GM19455 (cell line): ENCODE measurements around the gene TRIM9.

ENCODE experiments used
- ATAC-seq: cut with Tn5 transposase; IDR thresholded peaks from one replicate; pipeline ENCODE4 v1.9.1; 2021; ENCODE audit not compliant: unreplicated experiment

The TRIM9 gene

DNA sequence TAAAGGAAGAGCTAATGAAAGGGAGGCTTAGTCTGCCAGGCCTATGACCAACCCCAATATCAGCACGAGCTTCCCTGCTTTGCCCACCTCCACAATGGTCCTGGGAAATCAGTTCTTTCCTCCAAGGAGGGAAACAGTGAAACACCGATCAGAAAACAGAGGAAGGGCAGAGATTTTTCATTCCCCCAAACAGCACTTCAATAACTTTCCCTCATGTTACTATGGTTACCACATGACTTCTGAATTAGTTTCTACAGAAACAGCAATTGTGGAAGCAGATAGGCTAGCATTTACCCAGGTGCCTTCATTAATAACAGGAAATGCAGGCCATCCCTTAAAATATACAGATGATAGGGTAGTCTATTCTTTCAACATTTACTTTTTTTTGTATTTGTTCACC is 35.9 kb downstream of the TRIM9 start:
- no peak for ATAC-seq

DNA sequence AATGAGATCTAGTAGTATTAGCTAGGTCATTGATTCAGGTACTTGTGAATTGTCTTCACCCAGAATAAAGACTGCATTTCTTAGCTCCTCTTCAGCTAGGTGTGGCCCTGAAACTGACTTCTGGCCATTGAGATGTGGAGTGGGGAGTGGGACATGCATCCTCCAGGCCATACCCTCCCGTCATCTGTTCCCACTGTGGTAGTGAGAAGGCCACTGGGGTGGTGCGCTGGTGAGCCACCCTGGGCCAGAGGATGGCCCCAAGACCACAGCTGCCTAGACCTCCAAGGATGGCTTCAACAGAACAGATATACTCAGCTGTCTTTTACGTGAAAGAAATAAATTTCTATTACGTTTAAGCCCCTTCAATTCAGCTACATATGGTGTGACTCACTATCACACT is 36.5 kb downstream of the TRIM9 start:
- no peak for ATAC-seq

DNA sequence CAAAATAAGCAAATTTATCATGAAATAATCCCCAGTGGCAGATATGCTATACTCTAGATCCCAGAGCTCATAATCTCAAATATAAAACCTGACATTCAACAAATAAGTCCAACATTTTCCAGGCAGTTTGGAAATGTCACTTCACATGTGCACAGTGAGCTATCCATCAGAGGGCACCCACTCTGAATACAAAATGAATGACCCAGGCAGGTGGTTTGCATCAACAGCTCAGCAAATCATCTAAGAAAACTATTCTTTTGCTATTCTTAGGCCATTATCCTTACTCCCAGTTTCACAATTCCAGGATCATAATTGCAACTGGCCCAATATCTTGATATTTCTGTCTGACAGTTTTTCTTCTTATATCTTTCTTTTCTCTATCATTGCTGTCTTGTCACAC is 38.5 kb downstream of the TRIM9 start:
- ATAC-seq = no peak

DNA sequence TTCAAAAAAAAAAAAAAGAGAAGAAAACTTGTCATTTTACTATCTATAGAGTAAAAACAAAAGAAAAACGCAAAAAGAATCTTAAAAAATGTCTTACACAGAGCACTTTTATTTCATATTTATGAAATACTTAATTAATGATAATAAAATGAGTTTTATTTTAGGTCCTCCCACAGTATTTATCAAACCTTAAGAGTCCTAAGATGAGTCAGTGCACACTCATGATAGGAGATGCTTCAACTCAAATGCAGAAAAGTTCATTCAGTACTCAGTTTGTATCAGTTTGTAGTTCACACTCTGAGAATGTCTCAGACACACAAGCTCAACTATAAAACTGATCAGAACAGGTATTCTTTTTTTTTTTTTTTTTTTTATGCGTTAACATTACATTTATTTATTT is 41.7 kb downstream of the TRIM9 start:
- ATAC-seq = no peak

DNA sequence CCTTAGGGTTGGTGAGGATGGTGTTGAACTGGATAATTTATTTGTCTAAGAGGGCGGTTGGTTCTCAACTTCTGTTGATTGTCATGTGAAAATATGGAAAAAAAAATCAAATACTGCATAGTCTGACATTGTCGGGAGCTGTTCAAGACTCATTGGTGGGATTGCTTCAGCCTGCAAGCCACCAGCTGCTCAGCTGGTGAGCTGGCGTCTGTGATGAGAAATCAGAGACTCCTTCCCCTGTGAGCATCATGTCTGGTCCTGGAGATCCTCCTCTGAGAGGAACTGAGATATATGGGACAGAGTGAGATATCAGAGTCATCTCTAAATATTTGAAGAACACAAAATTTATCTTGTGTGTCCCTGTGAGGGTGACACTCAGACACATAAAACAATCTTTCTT is 49.9 kb downstream of the TRIM9 start:
- ATAC-seq = no peak

DNA sequence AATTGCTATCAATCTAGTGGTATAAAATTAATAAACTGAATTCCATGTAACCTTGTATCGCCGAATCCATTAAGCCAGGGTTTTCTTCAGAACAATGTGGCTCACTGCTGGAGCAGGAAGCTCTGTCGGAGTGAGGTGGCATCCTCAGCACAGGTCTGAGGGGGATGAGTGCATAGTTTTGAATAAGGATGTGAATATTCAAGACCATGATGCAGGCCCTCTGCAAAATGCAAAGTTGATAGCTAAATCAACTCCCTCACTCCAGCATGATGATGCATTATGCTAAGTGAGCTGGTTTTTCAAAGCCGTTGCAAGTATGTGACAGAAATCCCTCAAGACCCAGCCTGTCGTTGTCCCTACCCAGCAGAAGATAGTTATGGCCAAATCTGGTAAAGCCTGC is 53.0 kb downstream of the TRIM9 start:
- no peak for ATAC-seq

DNA sequence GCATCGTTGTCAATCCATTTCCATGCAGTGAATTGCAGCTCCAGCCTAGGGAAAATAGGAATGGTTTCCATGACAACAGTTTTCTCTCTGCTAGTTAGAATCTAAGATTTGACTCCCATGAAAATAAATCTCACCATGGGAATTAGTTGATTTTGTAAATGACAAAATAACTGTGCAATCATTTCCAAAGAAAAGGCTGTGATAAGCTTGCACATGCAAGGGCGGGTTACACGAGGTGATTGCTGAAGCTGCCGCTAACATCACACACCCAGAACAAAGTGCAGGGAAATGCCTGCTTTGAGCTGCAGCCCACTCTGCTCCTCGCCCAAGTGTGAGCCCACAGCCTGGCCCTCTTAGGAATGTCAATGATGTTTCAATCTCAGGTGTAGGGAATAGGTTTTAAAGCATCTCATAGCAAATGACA is 53.8 kb downstream of the TRIM9 start:
- no peak for ATAC-seq

DNA sequence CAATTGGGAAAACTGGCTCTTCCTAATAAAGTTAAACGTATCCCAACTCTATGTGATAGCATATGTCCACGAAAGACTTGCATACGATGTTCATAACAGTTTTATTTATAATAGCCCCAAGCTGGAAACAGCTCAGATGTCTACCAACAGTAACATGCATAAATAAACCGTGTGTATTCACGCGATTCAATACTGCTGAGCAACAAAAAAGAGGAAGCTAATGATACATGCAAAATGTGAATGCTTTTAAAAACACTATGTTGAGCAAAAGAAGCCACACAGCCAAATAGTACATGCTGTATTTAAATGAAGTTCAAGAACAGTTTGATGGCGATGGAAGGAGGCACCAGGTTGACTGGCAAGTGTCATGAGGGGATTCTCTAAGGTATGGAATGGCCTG is 55.7 kb downstream of the TRIM9 start:
- no peak for ATAC-seq

DNA sequence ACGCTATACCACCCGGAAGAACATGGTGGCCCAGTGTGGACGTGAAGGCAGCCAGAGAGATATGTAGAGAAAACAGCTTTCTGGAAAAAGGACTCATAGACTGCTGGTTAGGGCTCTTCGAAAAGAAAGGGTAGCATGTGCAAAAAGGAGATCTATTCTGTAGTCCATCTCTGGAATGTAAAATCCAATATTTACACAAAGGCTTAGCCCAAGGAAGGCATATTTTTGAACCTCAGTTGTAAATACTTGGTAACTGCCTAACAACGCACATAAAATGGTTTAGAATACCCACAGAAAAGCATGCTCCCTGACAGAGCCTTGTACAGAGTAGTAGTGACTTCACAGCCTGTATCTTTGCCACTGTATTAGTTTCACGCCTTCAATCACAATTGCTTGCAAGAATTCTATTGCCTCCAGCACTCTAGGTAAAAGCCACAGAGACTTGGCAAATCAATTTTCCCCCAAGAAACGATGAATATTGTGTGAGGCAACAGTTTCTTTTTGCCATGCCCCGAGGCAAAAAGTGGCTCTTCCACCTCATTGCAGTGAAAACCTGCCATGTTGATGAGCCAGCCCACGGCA is 59.2 kb downstream of the TRIM9 start:
- ATAC-seq = no peak

DNA sequence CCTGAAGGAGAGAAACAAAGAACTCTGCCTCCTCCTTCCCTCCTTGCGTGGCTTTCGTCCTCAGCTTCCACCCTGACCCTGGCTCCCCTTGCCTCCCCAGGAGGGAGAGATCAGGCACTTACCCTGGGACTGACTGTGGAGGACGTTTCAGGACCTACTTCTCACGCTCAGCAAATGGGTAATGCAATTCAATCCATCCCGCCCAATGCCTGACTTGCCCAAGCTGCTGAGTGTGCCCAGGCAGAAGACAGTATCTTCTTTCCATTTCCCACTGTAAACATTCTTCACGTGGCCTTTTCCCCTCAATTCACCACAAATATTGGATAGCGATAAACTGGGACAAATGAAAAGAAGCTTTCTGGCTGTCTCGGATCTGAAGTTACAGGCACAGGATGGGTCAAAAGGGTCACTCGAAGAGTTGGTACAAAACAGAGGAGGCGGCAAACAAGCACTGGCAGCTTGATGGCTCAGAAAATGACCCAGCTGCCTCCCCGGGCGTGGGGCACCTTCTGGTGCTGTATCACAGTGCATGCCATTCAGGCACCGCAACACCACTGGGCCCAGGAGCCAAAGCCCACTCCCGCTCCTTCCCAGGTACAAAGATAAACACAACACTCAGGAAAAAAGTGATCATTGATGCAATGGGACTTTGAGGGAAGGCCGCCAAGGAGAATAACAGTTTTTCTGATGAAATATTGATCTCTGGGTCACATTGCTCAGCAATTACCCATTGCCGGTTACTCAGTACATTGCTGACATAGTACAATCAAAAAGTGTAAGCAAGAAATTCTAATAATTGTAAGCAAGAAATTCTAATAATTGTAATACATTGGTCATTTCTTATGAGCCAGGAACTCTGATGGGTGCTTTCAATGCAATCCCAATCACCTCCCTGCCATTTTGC is 65.8 kb downstream of the TRIM9 start:
- ATAC-seq = no peak

DNA sequence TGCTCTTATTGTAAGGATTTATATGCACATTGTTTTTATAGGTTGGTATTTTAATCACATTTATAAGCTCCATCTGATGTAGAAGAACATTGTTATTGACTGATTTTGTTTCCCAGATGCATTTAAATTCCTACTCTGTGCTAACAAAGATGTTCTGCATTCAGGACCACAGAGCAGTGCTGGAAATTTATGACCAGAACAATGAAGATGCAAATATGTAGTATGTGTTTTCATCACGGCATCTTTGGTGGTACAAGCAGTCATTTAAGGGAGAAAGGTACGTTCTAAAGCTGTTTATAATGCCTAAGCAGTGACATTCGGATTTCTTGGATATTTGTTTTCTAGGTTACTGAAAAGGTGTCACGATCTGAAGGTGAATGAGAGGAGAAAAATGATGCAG is 66.5 kb downstream of the TRIM9 start:
- no peak for ATAC-seq

DNA sequence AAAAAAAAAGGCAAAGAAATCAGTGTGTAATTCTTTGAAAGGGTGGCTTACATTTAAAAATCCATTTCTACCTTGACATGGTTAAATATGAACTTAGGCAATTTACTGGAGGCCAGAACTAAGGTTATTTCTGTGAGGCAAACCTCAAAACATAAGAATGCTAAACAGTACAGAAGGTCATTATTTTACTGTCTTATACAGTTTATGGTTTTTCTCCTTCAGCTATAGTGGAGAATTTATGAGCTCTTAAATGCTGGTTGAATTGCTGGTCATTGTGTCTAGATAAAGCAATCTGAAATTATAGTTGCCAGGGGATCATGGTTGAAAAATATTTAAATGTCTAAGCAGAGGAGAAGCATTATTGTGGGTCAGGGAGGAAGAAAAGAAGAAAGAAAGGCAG is 70.5 kb downstream of the TRIM9 start:
- ATAC-seq = no peak

DNA sequence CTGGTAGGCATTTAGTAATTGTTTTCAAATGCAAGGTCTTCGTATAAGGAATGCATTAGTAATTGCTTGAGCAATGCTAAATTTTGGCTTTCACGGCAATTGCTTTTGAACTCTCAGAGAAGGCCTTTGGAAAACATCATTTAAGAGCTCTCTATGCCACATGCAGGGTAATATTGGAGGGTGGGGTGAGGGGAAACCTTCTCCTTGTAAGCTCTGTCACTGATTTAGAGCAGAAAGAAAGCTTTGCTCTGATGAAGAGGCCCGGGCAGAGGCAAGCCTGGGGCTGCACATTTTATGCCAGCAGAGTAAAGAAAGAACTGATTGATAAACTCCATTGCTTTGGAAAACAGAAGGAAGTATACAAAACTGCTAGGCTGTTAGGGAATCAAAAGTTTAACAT is 70.9 kb downstream of the TRIM9 start:
- no peak for ATAC-seq

DNA sequence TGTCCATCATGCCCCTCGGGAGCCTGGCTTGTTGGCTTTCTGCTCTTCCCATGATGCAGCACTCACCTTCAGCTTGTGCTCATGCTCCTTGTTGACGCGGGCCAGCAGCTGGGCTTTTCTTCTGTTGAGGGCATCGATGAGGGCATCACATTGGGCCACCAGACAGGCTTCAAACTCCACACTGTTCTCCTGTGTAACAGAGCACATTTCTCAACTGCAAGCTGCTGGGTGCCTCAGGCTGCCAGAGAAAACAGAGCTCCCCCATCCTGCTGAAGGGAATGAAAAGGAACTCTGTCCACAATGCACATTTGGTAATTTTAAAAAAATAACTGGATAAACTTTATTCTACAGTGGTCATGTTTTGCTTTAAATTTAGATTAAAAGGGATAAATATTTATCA is 72.1 kb downstream of the TRIM9 start:
- ATAC-seq = no peak

DNA sequence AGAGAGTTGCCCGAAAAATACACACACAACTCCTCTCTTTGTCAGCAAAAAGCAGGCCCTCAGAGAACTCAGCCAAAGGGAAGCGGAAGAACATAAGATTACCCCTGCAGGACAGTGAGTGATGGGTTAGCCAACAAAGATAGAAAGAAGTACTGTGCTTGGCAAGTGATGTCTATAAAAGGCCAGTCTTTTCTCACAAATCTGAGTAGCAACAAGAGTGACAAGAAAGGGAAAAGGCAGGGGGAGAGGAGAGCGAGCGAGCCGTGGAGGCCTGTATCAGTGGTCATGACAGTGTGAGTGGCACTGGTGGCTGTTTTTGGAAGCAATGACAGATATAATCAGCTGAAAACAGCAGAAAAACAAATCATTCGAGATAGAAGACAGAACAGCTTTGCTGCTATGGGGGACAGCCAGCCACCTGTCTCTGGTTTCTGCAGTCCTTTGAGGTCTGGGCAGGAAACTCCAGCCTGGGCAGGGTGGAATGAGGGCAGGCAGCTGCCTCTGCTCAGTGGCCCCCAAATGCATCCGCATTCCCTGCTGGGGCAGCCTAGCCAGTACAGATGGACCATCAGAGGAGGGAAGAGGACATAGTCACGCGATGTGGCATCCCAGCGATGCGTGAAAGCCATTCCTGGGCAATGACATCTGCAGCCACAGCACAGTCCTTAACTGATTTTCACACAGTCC is 74.7 kb downstream of the TRIM9 start:
- no peak for ATAC-seq

DNA sequence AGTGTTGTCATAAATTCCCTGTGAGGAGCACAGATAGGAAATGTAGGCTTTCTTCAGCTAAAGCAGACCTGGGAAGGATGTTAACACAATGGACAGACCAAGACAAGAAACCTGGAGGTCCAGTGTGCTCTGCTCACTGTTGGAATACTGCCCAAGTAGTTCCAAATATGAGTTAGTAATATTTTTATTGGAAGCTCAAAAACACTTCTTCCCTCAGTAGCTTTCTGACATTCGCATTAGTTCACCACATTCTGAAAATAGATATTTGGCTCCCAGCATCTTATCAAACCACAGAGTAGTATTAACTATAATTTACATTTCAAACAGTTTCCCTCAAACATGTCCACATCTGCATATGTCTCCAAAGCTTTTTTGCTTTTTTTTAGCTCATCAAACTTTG is 75.8 kb downstream of the TRIM9 start:
- ATAC-seq = no peak

DNA sequence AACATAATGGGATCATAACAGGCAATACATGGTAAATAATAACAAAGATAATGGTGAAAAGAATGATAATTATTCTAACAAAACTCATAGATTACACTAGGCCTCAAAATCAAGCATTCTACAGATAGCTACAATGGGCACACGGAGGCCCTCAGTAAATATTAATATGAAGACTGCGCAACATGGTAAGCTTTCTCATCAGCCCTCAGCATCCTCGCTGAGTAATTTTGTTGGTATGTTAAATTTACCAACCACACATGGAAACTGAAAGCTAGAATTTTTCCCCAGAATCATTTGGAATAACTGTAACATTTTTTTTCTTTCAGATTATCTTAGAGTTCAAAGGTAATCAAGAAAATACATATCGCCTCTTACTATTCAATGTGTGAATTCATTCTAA is 76.4 kb downstream of the TRIM9 start:
- no peak for ATAC-seq

DNA sequence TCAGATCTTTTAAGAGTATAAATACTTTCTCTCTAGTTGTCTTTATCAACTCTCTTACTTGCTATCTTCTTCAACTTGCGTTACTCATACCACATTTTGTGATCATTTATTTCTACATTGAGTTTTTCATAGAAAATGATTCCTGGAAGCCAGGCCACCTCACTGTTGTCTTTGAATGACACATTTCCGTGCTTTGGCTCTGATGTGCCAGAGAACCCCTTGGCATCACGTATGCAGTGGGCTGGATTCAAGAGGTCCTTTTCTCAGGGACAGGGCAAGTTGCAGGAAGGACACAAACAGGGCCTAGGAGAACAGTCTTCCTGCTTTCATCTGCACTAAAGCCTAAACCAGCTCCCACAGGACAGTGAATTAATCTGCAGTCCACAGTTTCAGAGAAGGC is 80.3 kb downstream of the TRIM9 start:
- no peak for ATAC-seq

DNA sequence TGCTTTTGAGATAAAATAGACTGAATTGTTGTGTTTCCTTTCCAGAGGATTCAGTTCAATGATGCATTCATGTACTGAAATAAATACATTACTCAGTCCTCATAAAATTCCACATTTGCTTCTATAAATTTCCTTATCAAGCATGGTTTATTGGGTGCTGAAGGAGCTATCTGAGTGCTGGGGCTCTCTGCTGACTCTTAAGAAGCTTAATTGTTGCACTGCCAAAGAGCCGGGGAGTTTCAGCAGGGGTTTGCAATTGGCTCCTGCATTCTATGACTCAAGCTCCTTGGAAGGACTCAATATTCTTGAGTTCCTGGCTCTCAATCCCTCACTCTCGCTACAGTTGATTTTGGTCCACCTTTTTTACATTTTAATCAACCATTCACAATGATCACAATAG is 80.8 kb downstream of the TRIM9 start:
- no peak for ATAC-seq

DNA sequence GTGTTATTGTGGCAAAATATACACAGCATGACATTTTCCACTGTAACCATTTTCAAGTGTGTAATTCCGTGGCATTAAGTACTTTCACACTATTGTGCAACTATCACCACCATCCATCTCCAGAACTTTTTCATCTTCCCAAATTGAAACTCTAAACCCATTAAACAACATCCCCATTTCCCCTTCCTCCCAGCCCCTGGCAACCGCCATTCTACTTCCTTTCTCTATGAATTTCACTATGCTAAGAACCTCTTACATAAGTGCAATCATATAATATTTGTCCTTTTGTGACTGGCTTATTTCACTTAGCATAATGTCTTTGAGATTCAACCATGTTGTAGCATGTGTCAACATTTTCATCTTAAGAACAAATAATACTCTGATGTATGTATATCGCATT is 82.8 kb downstream of the TRIM9 start:
- ATAC-seq = no peak

DNA sequence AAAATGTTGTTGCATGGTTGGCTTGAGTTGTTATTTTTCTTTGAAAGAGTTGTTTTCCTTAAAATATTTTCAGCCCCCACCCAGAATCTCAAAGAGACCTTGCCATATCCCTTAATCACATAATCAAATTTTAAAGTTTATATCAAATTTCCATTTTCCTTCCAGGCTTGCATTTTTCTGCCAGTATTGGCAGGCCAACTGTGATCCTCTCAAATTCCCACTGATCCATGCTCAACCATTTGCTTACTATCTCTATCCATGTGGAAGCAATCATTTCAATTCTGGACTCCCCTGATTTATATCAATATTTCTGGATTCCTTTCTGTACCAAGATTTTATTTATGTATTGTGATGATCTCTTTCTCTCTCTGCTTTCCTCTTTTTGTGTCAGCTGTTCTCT is 86.5 kb downstream of the TRIM9 start:
- ATAC-seq = no peak

DNA sequence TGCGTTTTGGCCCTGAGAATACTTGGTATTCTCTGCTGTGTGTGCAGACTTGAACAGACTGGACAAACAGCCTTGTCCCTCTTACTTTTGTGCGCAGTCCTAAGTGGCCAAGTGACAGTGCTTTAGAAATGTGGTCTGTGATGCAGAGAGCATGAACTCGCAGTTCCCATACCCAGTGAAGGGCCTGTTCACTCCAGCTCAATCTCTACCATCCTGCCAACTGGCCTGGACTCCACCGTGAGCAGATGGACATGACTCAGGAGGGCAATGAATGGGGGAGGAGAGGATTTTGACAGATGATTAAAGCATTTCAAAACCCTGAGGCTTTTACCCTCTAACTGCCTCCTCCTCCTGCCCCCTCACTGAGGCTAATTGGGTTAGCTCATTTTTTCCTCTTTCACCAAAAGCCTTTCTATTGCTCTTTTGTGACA is 88.1 kb downstream of the TRIM9 start:
- no peak for ATAC-seq
